GM18502 (cell line): ENCODE data around the gene RFX4.

Experiments
- ATAC-seq: cut with Tn5 transposase; IDR thresholded peaks from one replicate; pipeline ENCODE4 v1.9.1; 2021; ENCODE audit warnings: mild to moderate bottlenecking; ENCODE audit not compliant: unreplicated experiment, poor library complexity

The RFX4 gene

GRCh38 chr12:106791531-106791930, 208.7 kb downstream of the RFX4 start:
- ATAC-seq: no peak

- no peak for ATAC-seq
Measured at GRCh38 chr12:106794369-106794768, 211.6 kb downstream of the RFX4 start.

- ATAC-seq: no peak
Measured at GRCh38 chr12:106801167-106801708, 218.4 kb downstream of the RFX4 start.

DNA sequence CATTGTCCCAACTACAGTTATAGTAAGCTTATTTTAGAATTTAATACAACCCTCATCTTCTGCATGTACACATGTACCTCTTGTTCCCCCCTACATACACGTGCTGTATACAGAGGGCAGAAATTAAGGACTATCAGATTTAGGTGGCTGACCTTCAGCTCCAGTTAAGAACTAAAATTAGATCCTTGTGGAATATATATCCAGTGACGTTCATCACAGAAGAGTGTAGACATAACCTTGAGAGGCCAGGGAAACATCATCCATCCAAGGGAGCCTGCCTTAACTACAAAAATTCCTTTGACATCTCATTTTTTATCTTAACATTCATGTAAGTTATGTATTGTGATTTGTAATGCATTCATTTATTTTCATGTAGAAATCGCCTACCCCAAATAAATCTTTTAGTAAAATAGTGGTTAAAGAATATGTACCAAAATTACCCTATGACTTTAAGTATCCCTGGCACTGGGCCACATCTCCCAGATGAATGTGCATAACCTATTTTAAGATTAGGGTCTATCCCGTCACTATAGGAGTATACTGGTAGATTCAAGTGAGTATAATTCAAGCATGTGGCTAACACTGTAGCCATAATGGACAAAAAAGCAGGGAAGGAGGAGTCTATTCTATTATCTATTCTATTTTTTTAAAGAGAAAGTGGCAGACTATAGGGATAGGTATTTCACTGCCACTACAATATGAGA, 219.2 kb downstream of the RFX4 start:
- no peak for ATAC-seq

DNA sequence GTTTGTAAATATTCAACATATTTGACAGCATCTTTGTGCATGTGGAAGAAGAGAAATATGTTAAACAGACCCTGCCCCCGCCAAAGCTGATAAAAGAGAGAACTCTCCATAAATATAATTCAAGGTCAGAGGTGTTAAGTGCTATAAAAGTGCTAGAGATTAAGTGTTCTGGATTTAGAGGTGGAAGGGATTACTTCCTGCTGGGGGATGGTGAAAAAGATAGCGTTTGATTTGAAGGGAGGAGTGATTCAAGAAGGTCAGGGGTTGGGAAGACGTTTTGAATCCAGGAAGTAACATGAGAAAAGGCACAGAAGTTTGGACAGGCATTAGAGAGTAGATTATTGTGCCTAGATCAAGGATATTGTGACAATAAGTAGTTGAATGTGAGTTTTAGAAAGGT, 221.9 kb downstream of the RFX4 start:
- no peak for ATAC-seq
